GM18519 (cell line): ENCODE data around the gene SEC14L2.
"Not testable (repeated sequence)": the region's sequence is repeated elsewhere in the genome, so short reads cannot be mapped to it uniquely, and the experiment has no call there.

Experiments used
- ATAC-seq: cut with Tn5 transposase; IDR thresholded peaks from one replicate; pipeline ENCODE4 v1.9.1; 2021; ENCODE audit warnings: mild to moderate bottlenecking, moderate library complexity; ENCODE audit not compliant: unreplicated experiment, low FRiP score

The SEC14L2 gene

GRCh38 chr22:30402028-30402765 lies 5.4 kb downstream of the SEC14L2 start:
- no peak for ATAC-seq

DNA sequence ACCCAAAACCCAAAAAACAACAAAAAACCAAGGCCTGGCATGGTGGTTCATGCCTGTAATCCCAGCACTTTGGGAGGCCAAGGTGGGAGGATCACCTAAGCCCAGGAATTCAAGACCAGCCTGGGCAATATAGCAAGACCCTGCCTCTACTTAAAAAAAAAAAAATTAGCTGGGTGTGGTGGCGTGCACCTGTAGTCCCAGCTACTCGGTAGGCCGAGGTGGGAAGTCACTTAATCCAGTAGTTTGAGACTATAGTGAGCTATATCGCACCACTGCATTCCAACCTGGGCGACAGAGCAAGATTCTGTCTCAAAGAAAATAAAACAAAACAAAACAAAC lies 5.9 kb downstream of the SEC14L2 start:
- not testable (repeated sequence) for ATAC-seq

GRCh38 chr22:30404307-30404706 lies 7.5 kb downstream of the SEC14L2 start:
- ATAC-seq: no peak

DNA sequence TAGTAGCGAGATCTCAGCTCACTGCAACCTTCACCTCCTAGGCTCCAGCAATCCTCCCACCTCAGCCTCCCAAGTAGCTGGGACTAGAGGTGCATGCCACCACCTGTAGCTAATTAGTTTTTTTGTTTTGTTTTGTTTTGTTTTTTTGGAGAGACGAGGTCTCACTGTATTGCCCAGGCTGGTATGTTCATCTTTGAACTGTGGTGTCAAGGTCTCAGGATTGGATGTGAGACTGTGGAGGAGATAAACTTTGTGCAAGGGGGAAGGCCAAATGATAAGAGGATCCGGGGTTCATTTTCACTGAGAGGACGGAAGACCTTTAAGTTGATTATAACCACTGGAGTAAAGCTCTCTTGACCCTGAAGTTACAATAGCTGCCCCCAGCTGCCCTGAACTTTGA lies 8.9 kb downstream of the SEC14L2 start:
- no peak for ATAC-seq

DNA sequence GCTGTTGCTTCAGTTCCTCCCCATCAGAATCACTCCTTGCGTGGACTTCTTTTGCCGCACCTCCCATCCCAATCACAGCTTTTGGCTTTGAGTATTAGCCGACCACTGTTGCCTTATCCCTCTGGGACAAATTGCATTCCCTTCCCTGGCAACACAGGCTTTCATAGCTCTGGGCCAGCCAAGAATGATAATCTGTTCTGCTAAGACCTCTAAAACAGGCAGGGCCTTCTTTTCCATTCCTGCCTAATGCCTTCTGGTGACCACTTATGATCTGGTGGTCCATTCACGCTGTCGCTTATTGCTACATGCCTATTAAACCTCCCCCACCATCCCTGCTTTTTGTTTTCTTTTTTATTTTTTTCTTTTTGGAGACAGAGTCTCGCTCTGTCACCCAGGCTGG lies 9.6 kb downstream of the SEC14L2 start:
- ATAC-seq: no peak

DNA sequence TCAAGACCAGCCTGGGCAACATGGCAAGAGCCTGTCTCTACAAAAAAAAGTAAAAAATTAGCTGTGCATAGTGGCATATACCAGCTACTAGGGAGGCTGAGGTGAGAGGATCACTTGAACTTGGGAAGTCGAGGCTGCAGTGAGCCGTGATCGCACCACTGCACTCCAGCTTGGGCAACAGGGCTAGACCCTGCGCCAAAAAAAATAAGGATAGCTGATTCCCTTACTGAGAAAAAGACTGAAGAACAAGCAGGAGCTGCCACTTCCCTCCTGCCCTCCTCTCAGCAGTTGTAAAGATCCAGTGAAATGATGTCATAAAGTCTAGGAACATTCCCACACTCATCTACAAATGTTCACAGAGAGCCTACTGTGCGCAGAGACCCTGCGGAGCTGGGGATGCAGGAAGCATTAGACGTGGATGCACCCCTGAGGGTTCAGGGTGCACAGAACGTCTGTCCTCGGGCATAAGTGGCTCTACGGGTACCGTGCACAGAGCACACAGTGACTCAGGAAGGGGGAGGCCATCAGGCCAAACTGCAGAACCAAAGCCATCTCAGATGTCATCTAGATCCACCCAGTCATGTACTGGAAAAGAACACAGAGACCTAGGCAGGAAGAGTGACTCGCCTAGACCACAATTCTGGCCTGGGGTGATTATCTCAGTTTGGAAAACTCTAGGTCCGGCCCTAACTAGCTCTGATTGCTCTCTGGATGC lies 11.7 kb downstream of the SEC14L2 start:
- ATAC-seq: no peak

DNA sequence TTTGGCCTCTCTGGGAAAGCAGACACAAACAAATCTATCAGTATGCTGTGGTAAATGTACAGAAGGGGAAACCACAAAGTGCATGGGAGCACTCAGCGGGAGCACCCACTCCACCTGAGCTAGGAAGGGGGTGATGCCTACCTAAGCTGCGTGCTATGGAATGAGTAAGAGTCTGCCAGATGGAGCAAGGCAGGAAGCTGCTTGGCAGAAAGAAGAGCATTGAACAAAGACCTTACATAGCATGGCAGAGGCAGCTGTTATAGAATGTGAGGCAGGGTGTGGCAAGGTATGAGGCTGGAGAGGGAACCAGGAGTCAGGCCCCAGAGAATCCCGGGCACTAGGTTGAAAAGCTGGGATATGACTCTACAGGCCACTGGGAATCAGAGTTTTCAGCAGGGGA lies 15.0 kb downstream of the SEC14L2 start:
- no peak for ATAC-seq

GRCh38 chr22:30413001-30413400 lies 16.2 kb downstream of the SEC14L2 start:
- no peak for ATAC-seq

DNA sequence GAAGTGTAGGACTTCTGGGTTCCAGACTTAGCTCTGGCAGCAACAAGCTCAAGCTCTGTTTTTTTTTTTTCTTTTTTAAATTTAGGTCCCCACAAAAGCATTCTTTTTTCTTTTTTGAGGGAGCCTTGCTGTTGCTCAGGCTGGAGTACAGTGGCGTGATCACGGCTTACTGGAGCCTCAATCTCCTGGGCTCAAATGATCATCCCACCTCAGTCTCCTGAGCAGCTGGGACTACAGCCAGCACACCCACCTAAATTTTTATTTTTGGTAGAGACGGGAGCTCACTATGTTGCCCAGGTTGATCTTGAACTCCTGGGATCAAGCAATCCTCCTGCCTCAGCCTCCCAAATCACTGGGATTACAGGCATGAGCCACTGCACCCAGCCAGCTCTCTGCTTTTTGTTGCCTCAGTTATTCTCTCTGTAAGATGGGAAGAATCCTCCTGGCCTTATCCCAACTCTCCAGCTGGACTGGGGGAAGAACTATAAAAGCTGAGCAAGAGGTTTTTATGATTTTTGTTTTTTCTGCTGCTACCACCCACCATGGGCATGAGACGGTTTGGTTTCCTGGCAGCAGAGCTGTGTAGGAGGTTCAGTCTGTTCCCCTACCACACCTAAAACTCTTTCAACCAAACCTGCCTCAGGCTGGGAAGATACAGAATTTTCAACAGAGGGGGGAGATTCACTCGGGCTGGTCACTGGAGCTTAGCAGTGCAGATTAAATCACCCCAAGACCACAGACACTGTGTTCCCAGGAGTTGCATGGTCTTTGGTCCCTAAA lies 17.1 kb downstream of the SEC14L2 start:
- no peak for ATAC-seq

DNA sequence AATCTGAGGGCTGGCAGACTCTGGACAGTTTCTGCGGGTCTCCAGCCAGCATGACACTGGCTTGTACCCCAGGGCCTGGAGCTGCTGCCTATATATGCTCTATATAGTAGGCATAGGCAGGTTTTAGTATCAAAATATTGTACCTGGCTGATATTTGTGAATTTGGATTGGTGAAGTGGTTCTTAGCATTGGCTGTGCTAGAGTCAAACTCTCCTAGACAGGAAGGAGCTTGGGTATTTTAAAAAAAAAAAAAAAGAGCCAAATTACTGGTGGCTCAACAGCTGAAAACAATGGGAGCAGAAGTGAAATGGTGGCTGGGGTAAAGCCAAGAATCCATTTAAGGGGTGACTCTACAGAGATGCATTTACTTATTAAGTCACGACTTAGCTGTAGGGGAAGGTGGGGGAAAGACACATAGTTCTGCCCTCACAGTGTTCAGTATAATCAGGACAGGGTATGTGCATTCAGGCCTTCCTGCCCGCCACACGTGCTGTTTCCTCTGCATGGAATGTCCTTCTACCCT lies 17.8 kb downstream of the SEC14L2 start:
- ATAC-seq: no peak

- no peak for ATAC-seq
Observed at GRCh38 chr22:30416403-30416802, 19.6 kb downstream of the SEC14L2 start.

DNA sequence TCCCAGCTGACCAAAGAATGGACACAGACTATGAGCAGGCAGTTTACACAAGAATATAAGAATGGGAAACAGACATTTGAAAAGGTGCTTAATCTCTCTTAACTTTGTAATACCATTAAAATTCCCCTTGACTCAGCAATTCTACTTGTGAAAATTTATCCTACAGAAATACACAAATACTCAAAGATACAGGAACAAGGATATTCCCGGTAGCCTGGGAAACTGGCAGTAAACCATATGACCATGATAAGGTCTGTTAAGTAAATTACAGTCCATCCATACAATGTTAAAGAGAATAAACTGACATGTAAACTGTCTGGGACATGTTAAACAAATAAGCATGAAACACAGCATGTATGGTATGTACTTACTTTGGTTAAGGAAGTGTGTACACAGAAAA lies 20.0 kb downstream of the SEC14L2 start:
- no peak for ATAC-seq

DNA sequence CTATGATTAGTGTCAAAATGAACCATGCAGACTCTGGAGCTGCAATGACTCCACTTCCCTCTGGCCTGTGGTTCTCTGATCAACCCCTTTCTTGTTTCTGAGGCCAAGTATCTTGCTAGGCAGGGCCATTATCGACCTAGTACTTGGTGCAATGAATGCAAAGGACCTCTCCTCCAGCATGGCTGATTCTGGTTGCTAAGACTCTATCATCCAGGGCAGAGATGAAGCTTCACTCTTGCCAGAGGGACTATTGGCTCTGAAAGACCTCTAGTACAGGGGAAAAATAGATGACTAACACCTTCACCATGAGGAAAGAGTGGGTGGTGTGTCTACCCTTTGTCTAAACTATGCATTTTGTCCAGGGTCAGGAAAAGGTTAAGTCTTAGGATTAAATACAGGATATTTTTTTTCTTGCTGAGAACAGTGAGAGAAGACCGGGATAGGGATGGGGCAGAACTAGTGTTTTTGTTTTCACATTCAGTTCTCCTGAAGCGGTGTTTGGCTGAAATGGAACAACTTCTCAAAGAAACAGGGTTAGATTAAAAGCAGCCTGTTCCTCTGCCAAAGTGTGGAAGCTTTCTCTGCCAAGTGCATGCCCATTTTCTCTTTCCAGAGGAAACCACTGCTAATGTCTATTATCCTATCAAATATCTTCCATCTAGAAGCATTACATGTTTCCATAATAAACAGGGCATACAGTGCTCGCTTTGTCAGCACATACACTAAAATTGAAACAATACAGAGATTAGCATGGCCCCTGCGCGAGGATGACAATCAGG lies 23.7 kb downstream of the SEC14L2 start:
- no peak for ATAC-seq

- no peak for ATAC-seq
Observed at GRCh38 chr22:30421695-30422480, 25.1 kb downstream of the SEC14L2 start.

GRCh38 chr22:30422481-30423300 lies 25.9 kb downstream of the SEC14L2 start:
- no peak for ATAC-seq

- ATAC-seq: peak; percentile 15
Observed at GRCh38 chr22:30423301-30423958, 26.6 kb downstream of the SEC14L2 start.

DNA sequence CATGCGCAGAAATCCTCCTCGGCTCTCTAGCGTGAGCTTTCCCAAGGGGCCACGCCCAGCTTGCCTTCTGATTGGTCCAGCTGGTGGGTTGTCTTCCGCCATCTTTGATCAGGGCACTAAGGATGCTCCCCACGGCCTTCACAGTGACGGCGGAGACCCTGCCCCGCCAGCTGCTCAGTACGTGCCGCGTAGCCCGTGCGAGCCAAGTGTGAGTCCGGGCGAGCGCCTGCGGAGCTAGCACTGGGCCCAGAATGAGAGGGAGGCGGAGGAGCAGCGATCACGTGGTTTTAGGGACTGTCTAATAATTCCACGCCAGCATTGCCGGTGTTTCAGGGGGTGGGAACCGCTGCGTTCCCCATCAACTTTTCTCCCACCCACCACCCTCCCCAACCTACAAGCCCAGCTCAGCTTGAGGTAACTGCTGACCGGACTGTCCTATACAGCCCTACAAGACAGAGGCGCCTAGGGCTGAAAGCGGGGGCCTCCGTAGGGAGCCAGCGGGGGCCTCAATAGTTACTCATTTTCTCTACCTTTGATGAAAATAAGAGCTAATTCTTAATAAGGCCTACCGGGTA lies 27.2 kb downstream of the SEC14L2 start:
- ATAC-seq: peak; percentile 83
